Activated CD4-positive, alpha-beta T cell treated with anti-CD3 and anti-CD28 coated beads, Interleukin-2, amount 50 U/mL, for 4 hours (primary cell): ENCODE measurements around the gene ACSM6.

Experiments
- DNase-seq, 2 experiments: peaks; one replicate each; pipeline ENCODE4 v3.0.0-alpha.2; 2020

Gene ACSM6

DNA sequence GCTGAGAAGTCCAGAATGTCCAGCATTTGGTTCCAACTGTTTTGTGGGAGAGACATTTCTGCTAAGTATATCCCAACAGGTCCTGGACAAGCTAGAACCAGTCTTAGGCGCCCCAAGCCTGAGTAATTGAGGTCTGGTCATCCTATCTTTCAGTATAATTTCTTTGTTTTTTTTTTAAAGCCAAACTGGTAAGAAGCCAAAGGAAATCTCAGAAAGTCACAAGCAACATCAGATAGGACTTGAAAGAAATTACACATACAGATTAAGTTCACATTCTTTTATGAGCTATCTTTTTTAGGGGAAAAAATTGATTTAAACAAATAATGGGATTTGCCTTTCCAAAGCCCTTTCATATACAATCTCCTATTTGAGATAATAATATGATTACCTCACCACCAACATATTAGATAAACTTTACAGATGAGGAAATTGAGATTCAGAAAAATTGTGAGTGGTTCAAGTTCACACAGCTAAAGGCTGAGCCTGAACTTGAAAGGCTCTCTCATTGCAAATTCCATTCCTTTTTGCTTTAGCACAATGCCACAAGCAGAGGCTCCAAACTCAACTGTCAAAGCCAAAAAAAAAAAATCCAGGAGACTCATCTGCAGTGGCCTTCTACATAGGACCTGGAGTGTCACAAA lies 81.8 kb downstream of the ACSM6 start:
- DNase-seq = no peak

DNA sequence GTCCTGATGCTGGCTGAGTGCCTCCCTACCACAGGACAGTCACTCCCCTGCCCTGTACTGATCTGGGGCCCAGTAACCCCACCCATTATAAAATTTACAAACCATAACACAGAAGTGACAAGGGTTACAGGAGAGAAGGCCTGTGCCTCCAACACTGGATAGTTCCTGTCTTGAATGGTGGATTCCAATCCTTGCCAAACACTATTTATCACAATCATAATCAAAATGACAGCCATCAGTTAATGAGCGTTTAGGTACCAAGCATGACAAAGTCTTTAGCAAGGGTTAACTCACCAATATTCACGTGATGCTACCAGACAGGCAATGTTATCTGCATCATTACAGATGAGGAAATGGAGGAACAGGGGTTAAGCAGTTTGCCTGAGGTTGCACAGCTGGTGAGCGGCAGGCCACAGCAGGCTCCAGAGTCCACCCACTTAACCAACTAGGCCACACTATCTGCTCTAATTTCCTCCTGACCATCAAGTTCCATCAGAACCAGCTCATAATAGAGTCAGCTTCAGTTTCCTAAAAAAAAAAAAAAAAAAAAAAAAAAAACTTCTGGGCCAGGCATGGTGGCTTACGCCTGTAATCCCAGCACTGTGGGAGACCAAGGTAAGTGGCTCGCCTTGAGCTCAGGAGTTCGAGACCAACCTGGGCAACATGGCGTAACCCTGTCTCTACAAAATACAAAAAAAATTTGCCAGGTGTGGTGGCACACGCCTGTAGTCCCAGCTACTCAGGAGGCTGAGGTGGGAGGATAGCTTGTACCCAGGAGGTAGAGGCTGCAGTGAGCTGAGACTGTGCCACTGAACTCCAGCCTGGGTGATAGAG lies 82.5 kb downstream of the ACSM6 start:
- no peak for DNase-seq

DNA sequence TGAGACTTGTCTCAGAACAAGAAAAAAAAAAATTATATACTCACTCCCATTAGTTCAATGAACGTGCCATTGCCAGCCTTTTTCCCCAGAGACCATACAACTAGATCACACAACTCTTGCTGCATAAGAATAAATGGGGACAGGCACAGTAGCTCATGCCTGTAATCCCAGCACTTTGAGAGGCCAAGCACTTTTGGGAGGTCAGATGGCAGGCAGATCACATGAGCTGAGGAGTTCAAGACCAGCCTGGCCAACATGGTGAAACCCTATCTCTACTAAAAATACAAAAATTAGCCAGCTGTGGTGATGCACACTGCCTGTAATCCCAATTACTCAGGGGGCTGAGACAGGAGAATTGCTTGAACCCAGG lies 83.1 kb downstream of the ACSM6 start:
- DNase-seq = no peak

DNA sequence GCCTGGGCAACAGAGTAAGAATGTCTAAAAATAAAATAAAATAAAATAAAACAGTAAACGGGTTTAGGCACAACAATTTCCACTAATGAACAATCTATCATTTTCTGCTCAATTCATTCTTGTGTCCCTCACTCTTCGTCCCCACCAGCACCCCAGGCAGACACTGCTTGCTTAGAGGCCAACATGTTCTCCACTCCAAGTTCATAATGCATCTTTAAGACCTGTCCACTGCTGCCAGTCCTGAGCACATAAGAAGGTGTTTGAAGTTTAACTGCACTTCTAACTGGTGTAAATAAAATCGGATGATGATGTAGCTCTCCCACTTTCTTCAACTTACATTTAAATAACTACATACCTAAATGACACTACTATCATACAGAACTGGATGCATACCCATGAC lies 83.6 kb downstream of the ACSM6 start:
- no peak for DNase-seq
